Stimulated activated CD4-positive, alpha-beta T cell treated with anti-CD3 and anti-CD28 coated beads, Interleukin-12 subunit alpha, Interleukin-12 subunit beta, amount 100 ng/mL, for 48 hours (primary cell): ENCODE results near the gene SLIT2.

Experiments
- DNase-seq, 3 donors: peaks; one replicate each; pipeline ENCODE4 v3.0.0-alpha.2; 2020; ENCODE audit warnings: low read depth in 2 of 3, low spot score in 1 of 3

Gene SLIT2

DNA sequence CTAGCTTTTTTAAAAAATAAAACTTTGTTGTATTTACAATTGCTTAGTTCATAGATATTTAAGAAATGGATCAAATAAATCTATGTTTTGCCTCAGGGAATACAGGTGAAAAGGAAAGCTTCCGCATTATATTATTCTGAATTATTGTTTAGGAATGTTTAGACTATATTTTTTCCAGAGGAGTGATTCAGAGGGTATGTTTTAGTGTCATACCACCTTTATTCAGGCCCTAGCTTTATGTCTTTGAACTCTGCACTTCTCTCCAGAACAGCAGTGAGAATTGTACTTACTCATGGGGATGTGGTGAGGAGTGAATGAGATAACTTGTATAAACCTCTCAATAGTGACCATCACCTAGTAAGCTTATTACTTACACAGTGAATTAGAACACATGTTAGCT is 14.0 kb downstream of the SLIT2 start:
- DNase-seq, result no peak

DNA sequence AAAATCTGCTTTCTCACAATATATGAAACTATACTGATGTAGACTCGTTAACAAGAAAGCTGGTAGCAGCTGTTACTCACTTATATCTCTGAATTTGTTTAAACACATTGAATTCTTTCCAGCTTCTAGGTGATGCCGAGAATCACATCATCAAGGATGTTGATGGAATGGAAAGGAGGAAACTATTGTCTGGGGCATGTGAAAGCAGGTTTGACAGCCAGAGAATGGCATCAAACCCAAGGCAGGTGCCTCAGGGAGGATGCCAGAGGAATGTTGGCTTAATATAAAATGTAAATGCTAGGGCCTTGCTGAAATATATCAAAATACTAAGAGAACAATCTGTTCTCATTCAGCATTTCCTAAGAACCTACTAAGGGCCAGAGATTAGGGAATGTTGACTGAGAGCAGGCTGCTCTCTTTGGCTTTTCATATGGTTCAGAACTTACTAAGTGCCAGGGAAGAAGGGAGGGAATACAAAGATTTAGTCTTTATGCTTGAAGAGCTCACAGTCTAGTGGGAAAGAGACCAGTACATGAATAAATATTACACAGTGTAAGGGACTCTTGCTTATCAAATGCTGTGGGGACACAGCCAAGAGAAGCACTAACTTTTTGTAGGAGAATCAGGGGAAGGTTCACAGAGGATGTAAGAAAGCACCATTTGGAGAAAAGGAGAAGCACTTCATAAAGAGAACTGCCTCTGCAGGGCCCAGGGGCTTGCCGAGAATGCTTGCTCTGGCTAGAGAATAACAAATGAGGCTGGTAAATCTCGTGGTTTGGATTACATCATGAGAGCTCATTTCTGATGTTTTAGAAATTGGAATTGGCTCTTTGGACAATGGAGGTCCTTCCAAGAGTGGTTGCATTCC is 14.7 kb downstream of the SLIT2 start:
- DNase-seq, result no peak

DNA sequence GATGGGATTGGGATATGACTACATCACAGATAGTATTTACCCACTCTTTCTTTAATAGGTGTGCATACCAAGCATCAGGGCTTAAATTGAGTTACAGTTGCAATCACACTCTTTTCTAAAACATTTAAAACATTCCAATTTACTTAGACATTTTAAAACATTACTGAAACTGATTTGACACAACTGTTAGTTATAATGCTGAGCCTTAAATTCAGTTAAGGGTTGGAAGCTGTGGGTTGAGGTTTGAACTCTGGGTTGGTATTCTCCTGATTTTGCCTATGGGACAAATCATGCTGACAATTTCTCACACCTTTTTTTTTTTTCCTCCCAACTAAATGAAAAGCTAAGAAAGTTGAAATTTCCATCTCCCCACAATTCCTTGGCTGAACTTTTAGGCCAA is 16.3 kb downstream of the SLIT2 start:
- no peak for DNase-seq

DNA sequence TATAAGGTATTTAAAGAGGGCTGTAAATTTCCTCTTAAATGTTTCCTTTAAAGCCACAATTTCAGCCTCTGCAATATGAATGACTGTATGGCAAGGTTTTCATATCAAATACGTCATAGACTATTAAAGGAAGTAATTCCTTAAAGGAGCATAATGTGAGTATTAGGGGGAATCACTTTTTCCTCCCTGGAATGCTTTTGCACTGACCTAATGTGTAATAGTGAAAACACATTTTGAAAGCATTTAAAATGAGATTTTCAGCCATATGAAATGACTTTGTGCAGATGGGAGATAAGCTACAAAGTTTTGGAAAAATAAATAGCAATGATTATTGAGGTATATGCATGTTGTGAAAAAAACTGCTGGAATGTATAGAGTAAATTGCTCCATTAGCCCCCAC is 17.6 kb downstream of the SLIT2 start:
- no peak for DNase-seq

DNA sequence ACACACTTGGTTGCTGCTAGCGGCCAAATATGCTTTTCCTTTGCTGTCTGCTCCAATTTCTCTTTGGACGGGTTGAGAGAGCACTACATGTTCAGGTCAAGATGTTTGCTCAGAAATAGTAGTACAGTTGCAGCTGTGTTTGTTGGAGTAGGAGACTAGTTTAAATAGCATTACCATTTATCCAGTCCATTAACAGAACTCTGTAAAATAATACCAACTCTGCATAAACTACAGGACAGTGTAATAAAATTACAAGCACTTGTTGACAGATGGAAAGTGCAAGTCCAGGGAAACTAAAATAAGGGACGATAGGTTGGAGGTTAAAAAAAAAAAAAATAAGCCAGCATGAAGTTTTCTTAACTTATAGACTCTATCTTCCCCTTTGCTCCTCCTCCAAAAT is 20.2 kb downstream of the SLIT2 start:
- no peak for DNase-seq

DNA sequence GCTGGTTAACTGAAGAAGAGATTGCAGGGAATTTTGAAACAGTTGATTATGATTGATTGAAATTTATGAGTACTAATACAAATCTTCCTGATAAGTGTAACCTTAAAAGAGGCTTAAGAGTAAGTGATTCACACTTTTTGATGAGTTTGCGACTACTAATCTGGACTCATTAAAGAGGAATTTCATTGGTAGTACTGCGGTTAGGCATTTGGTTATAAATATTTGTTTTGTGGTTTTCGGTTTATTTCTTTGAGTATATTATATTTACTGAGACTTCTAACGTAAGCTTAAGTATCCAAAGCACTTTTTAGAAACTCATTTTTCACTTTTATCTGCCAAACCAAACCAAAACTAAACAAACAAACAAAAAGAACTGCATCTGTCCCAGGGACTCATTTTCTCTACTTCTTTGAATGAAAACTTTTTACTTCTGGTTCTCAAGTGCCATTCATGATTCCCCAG is 20.7 kb downstream of the SLIT2 start:
- DNase-seq, result no peak

DNA sequence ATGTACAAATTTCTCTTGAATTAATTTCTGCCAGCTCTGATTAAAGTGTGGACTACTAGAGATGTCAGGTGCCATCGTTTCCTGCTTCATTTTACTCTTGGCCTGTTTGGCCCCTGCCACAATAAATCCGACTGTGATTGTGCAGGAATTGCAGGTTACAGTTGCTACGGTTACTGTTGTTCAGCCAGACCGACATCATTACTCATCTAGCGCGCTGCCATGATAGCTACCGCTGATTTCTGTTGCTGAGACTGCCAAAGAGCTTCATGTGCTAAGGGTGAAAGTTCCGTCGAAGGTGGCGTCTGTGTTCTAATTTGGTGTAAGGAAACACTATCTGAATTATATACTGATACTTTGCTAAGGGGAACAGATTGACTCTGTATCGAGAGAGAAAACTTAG is 22.1 kb downstream of the SLIT2 start:
- no peak for DNase-seq

DNA sequence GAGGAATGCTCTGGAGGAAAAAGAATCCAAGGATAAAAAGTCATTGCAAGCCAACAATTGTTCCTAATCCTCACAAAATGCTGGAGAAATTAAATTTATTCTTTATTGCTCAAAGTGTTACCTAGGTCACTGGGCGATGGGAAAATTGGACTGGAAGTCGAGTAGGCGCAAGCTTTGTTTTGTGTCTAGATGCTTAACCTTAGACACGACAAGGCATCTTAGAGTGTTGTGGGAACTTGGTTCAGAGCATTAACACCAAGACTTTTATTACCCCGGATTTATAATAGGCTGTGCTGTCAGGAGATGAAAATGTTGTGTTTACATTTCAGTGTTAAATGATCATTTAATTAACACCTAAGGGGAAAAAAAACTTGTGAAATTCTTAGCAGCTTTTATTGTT is 25.1 kb downstream of the SLIT2 start:
- no peak for DNase-seq

DNA sequence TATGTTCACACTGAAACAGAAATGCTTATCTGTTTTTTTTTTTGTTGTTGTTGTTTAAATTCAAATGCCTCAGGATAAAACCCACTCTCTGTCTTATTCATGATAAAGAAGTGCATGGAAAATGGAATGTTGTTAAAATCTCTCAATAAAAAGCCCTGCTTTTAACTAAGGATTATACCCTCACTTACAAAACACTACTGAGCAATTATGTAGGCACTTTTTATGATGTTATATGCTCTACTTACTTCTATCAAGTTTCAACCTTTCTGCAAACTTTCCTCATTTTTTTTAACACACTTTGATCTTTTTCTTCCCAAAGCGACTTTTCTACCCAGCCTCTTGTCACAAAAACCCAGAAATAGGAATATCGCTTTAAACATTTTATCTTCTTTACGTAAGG is 26.5 kb downstream of the SLIT2 start:
- DNase-seq, result no peak

DNA sequence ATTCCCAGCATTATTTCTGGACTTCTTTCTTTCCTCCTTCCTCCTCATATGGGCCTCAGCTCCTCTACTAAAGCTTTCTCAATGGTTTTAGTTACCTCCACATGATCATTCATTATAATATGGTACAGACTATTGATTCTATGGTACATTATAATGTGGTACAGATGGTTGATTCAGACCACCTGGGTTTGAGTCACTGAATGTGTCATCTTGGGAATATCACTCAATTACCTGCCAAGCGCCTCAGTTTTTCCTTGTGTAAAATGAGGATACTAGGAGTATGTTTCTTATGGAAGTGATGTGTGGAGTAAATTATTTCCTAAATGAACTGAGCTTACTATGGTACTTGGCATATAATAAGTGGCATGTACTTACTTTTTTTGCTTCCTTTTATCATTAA is 27.7 kb downstream of the SLIT2 start:
- no peak for DNase-seq

DNA sequence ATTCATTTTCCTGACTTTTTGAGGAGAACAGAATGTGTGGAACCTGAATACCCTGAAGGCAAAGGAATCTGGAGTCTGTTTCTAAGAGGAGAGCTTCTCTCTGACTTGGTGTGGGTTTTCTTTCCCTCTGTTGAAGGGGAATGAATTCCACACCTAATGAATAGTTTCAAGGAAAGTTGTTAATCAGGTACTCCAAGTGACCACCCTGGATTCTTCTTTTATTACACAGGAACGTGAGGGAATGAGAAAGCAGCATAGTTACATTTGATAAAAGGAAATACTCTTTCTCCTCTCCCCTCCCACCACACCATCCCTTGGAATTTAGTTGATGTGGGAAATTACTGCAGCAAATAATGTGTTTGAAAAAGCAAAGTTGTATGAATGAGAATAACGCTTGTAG is 29.7 kb downstream of the SLIT2 start:
- DNase-seq, result no peak

DNA sequence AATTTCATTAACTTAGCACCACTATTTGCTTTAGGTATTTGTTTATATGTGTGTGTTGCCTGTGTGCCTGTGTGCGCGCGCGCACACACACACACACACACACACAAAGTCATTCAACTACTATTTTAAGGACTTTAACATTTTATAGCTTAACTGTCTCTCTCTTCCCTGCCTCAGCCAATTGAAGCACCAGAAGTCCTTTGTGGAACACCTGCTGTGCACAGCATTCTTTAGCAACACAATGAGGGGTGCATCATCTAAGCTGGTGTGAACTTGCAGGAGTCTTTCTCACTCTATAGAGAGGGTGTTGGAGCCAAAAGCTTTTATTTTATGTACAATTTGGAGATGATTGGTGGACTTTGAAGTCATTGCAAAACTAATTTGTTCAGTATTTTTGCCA is 31.3 kb downstream of the SLIT2 start:
- DNase-seq, result no peak

DNA sequence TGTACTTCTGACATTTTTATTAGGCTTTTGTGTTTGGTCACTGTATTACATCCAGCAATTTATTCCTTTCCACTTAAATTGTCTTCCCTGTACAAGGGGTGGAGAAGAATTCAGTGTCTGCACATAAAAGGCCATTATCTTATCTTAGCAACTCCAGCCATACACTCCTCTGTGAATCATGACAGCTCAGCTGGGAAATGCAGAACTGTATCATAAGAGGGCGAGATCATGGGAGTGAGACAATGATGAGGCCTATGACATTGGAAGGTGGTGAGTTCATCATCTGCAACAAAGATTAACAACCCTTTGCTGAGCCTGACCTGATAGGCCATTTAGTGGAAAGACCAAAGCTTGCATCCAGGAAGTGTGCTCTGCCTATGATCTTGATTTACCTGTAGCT is 33.3 kb downstream of the SLIT2 start:
- no peak for DNase-seq

DNA sequence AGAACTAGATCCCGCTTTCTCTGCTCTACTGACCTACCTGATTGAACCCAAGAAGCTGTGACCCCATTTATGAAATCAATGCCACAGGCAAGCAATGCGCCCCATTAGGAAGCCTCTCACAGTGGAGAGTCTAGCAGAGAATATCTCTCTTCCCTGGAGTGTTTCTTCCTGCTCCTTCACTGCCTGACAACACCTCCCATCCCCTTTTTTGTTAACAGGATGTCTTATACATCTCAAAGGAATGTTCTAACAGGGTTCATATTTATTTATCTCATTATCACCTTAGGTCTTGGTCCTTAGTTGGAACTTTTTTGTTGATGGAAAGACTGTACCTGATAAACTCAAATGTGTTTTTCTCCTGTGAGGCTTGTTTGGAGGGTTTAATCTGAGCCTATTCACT is 35.5 kb downstream of the SLIT2 start:
- DNase-seq, result no peak

DNA sequence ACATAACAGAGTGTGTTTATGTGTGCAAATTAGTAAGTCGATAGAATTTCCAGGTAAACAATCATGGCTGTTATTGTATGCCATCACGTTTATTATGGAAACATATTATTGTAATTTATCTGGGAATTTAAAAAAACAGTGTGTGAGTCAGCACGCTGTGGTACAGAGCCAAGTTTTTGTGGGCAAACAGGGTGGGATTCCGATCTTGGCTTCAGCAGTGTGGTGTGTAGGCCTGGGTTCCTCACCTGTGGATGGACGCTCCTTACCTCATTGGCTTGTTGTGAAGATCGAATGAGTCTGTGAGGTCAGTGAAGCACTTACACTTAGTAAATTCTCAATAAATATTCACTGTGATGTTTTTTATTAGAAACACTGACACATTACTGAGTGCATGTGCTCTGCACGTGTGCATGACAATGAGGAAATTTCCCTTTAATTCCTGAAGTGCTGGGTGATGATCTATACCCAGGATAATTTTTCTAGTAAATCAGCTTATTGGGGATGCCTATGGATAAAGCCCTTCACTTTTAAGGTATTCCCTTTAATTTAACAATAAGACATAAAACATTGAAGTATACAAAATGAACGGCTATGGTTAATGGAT is 36.4 kb downstream of the SLIT2 start:
- DNase-seq, result no peak

DNA sequence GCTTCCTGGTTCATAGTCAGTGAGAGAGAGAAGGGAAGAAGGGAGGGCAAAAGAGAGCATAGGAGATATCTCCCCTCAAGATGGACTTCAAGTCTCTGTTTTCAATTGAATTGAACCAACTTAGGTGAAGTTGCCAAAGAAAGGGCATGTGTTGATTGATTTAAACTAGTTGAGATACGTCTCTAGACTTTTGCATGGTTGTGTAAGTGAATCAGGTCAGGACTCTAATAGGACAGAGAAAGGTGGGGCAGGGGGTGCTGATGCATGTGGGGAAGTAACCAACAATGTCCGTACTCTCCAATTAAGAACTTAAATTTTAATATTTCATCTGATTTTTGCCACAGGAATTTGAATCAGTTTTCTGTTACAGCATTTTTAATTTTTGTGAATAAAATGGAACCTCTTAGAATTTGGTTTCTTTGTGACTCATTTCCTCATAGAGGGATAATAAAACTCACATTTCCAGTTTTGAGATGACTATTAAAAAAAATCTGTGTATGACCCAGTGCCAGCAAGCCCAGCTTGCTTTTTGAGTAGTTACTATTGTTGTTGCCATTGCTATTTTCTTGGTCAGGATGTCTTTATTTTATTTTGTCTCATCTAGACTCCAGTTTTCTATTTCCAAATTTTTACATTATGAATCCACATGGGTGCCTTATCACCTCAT is 37.3 kb downstream of the SLIT2 start:
- no peak for DNase-seq

DNA sequence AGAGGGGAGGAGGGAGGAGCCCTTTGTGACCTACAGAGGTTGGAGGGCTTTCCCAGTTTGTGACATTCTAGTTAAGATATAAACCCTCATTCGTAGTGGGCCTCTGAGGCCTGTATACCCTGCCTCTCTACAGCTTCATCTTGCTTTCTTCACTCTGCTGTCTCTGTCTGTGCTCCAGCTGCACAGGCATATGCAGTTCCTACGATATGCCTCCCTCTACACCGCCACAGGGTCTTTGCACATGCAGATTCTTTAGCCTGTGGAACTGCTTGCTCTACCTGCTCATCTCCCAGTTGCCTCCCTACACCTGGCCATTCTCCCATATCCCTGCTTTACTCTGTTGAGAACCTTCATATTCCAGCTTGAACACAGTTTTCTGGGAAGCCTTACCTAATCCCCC is 38.1 kb downstream of the SLIT2 start:
- no peak for DNase-seq

DNA sequence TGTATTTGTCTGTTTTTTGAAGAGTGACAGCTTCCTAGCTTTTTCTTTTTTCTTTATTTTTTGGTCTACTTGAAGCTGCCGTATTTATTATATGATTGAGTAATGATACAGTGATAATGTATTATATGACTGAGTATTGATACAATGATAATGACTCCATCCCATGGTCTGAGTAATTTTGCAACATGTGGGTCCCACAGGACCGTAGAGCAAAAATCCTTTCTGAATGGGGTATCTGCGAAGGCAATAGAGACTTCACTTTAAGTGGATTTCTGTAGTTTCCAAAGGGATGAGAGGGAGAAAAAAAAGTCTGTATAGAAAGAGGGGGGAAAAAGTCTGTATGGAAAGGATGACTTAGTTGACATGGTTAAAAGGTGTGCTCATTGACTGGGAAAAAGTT is 41.0 kb downstream of the SLIT2 start:
- DNase-seq, result no peak

DNA sequence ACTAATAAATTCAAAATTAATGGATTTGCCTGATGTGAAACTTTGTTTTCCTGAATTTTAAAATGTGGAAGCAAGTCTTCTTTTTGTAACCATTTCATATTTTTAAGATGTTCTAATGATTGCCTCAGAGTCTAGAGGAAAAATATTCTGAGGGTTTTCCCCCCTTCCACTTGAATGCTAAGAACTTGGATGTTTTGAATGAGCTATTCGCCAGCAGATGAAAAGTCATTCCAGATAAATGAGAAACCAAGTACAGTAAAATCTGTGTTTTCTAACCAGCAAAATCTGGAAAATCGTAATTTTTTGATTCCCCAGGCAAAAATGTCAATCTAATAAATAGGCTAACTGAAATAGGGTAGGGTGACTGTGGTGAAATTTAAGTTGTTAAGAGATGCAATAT is 45.6 kb downstream of the SLIT2 start:
- no peak for DNase-seq

DNA sequence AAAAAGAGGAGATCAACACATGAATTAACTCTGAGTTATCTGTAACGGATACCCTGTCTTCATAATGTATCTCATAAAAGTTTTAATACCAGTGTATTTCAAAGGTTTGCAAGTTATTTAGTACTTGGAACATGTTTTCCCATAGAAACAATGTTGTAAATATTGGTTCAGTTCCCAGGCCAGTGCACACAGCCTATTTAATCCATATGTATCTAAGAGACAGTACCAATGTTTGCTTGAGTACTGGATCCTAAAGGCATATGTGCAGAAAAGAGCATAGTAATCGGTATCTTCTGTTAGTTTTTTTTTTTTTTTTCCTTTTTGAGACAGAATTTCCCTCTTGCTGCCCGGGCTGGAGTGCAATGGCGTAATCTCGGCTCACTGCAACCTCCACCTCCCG is 46.1 kb downstream of the SLIT2 start:
- DNase-seq, result no peak

DNA sequence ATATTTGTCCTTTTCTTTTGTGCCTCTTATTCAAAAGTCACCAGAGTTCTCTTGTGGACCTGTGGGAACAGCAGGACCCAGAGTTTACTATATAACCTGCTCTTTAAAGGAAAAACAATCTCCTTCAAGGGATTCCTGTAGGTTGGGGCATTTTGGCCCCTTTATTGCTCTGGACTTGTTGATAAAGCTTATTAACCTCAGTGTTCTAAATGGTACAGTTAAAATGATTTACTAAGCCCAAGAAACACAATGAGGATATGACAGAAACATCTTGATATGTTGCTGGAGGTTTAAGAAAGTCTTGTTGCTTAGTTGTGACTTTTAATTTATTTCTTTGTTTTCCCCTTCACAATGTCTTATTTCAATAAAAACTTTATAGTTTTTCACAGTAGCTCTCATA is 46.8 kb downstream of the SLIT2 start:
- DNase-seq, result no peak

DNA sequence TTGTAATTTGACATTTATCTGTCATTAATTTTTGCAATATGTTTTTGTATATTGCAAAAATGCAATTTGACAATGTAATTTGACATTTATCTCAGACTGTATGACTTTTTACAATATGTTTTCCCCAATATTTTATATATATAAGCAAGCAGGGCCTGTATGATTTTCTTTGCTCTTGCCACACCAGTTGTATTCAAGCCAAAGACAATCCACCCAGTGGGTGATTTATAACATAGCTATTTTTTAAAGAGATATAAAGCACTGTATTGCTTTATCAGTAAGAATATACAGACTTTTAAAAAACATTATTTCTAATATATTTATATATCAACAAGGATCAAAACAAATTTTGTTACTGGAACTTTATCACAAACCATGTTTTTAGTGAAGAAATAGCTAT is 47.3 kb downstream of the SLIT2 start:
- no peak for DNase-seq
